SH-SY5Y (cell line): ENCODE measurements around the gene PHACTR3.

ENCODE experiments used
- GATA2 ChIP-seq: IDR thresholded peaks from 2 replicates; pipeline ENCODE4 v1.6.1; 2011; ENCODE audit warnings: mild to moderate bottlenecking, low read depth, low read length
- GATA3 ChIP-seq: IDR thresholded peaks from 2 replicates; pipeline ENCODE4 v1.6.1; 2011; ENCODE audit warnings: low read depth, mild to moderate bottlenecking, low read length, moderate library complexity

DNA sequence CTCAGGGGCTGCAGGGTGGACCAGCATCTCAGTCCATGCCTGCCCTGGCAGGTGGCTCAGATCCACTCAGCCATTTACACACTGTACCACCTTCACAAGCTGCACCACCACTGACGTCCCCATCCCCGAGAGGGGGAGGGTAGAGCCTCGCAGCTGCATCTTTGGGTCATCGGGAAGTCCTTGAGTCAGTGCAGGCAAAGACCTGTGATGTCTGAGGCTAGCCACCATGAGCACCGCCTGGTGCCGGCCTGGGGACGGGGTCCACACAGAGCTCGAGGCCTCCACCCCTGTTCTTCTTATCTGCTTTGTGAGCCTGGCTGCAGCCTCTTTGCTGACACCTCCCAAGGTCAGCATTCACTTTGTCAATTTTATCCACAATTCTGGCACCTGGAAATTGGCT, 141.4 kb downstream of the PHACTR3 start:
- TF ChIP-seq GATA3: no peak
- TF ChIP-seq GATA2: no peak
